DMS 273 (cell line): ENCODE measurements around the gene DHDDS.
A peak's percentile ranks its signal among the peaks of the same experiment; 100 is the strongest.
"Not testable (repeated sequence)": the region's sequence is repeated elsewhere in the genome, so short reads cannot be mapped to it uniquely, and the experiment has no call there.

ENCODE experiments used
- DNase-seq: peaks from one replicate; lab custom pipeline; 2025; ENCODE audit not compliant: unreplicated experiment; lab: John Stamatoyannopoulos, UW

The DHDDS gene

GRCh38 chr1:26474818-26475217 is 42.7 kb downstream of the DHDDS start:
- DNase-seq = no peak

GRCh38 chr1:26475989-26476388 is 43.9 kb downstream of the DHDDS start:
- DNase-seq = no peak

GRCh38 chr1:26476958-26477357 is 44.8 kb downstream of the DHDDS start:
- no peak for DNase-seq

- peak; percentile 65 for DNase-seq
Observed at GRCh38 chr1:26477446-26478152, 45.5 kb downstream of the DHDDS start.

GRCh38 chr1:26478159-26478558 is 46.0 kb downstream of the DHDDS start:
- DNase-seq = no peak

- no peak for DNase-seq
Observed at GRCh38 chr1:26478988-26479387, 46.9 kb downstream of the DHDDS start.

GRCh38 chr1:26482921-26483320 is 50.8 kb downstream of the DHDDS start:
- DNase-seq = no peak

GRCh38 chr1:26483980-26484379 is 51.9 kb downstream of the DHDDS start:
- no peak for DNase-seq

- no peak for DNase-seq
Observed at GRCh38 chr1:26490155-26490554, 58.0 kb downstream of the DHDDS start.

GRCh38 chr1:26493267-26493666 is 61.1 kb downstream of the DHDDS start:
- DNase-seq = no peak

- no peak for DNase-seq
Observed at GRCh38 chr1:26493938-26494337, 61.8 kb downstream of the DHDDS start.

GRCh38 chr1:26496861-26497260 is 64.7 kb downstream of the DHDDS start:
- DNase-seq = no peak

GRCh38 chr1:26498894-26499293 is 66.8 kb downstream of the DHDDS start:
- DNase-seq = no peak

- peak; percentile 95 for DNase-seq
Observed at GRCh38 chr1:26500488-26501175, 68.5 kb downstream of the DHDDS start.

- DNase-seq = not testable (repeated sequence)
Observed at GRCh38 chr1:26510711-26511110, 78.6 kb downstream of the DHDDS start.

GRCh38 chr1:26515836-26516235 is 83.7 kb downstream of the DHDDS start:
- DNase-seq = not testable (repeated sequence)

GRCh38 chr1:26516987-26517765 is 85.1 kb downstream of the DHDDS start:
- DNase-seq = no peak

GRCh38 chr1:26517766-26518049 is 85.6 kb downstream of the DHDDS start:
- no peak for DNase-seq

- DNase-seq = no peak
Observed at GRCh38 chr1:26518355-26518754, 86.2 kb downstream of the DHDDS start.

GRCh38 chr1:26520339-26520738 is 88.2 kb downstream of the DHDDS start:
- no peak for DNase-seq
